ENCODE measurements around the gene SULT1C2.

DNA sequence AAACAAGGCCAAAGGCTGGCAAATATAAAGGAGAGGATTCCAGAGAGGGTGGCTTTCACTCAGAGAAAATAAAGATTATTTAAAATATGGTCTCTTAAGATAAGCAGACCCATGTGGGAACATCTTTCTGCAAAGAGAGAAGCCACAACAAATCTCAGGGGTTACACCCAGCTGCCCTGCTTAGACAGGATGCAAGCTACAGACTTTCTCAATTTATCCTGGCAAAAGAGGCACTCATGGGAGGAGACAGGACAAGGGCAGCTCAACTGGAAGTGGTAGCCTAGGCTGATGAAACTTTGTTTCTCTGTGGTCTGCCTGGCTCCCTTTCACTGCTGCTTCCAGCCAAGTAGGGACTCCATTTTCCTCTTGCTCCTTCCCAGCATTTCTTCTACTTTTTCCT is 63.2 kb downstream of the SULT1C2 start:
- TF ChIP-seq, protein P1, sequence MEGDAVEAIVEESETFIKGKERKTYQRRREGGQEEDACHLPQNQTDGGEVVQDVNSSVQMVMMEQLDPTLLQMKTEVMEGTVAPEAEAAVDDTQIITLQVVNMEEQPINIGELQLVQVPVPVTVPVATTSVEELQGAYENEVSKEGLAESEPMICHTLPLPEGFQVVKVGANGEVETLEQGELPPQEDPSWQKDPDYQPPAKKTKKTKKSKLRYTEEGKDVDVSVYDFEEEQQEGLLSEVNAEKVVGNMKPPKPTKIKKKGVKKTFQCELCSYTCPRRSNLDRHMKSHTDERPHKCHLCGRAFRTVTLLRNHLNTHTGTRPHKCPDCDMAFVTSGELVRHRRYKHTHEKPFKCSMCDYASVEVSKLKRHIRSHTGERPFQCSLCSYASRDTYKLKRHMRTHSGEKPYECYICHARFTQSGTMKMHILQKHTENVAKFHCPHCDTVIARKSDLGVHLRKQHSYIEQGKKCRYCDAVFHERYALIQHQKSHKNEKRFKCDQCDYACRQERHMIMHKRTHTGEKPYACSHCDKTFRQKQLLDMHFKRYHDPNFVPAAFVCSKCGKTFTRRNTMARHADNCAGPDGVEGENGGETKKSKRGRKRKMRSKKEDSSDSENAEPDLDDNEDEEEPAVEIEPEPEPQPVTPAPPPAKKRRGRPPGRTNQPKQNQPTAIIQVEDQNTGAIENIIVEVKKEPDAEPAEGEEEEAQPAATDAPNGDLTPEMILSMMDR (IDR thresholded peaks at IDR 0.05; ENCODE audit: low read depth, low read length, missing input control) = no peak
- TF ChIP-seq, protein P2, sequence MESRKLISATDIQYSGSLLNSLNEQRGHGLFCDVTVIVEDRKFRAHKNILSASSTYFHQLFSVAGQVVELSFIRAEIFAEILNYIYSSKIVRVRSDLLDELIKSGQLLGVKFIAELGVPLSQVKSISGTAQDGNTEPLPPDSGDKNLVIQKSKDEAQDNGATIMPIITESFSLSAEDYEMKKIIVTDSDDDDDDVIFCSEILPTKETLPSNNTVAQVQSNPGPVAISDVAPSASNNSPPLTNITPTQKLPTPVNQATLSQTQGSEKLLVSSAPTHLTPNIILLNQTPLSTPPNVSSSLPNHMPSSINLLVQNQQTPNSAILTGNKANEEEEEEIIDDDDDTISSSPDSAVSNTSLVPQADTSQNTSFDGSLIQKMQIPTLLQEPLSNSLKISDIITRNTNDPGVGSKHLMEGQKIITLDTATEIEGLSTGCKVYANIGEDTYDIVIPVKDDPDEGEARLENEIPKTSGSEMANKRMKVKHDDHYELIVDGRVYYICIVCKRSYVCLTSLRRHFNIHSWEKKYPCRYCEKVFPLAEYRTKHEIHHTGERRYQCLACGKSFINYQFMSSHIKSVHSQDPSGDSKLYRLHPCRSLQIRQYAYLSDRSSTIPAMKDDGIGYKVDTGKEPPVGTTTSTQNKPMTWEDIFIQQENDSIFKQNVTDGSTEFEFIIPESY (IDR thresholded peaks at IDR 0.05) = no peak
- no peak for TF ChIP-seq YY1 (IDR thresholded peaks at IDR 0.05)
- TF ChIP-seq, protein P3, sequence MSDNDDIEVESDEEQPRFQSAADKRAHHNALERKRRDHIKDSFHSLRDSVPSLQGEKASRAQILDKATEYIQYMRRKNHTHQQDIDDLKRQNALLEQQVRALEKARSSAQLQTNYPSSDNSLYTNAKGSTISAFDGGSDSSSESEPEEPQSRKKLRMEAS (IDR thresholded peaks at IDR 0.05) = no peak
